ENCODE results near the gene RFLNA.

Gene RFLNA

GRCh38 chr12:124306686-124307555 lies 12.0 kb downstream of the RFLNA start:
- no peaks in the 10 kb centered on the region for H3K27me3 ChIP-seq (ENCODE audit: control insufficient read depth in 1 of 2, insufficient read depth in 2 of 2, low read length in 2 of 2)
- no peak overlapping the region for H3K4me3 ChIP-seq (ENCODE audit: low read depth in 1 of 2, low read length in 2 of 2)
- H3K4me1 ChIP-seq (ENCODE audit: insufficient read depth, low read length), result no peaks in the 10 kb centered on the region
- no peak overlapping the region for H3K27ac ChIP-seq (ENCODE audit: low read depth, low read length)
- H3K36me3 ChIP-seq (ENCODE audit: insufficient read depth, low read length), result no peaks in the 10 kb centered on the region
- H3K9ac ChIP-seq (ENCODE audit: low read length), result no peak overlapping the region
- no peaks in the 10 kb centered on the region for H3K9me3 ChIP-seq (ENCODE audit: low read length)

DNA sequence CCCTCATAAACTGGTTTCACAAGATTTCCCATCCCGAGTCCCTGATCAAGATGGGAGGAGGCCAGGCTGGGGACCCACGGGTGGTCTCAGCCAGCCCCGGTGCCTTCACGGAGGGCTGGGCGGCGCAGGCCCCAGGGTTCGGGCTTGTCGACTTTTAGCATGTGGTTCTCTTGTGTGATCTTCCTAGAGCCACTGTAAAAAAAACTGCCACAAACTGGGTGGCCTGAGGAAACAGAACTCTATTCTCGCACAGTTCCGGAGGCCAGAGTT lies 12.6 kb downstream of the RFLNA start:
- H3K9ac ChIP-seq (ENCODE audit: low read length), result no peak overlapping the region
- no peak overlapping the region for H3K4me3 ChIP-seq (ENCODE audit: low read depth in 1 of 2, low read length in 2 of 2)
- no peaks in the 10 kb centered on the region for H3K9me3 ChIP-seq (ENCODE audit: low read length)
- H3K27ac ChIP-seq (ENCODE audit: low read depth, low read length), result no peak overlapping the region
- H3K36me3 ChIP-seq (ENCODE audit: insufficient read depth, low read length), result no peaks in the 10 kb centered on the region
- no peaks in the 10 kb centered on the region for H3K27me3 ChIP-seq (ENCODE audit: control insufficient read depth in 1 of 2, insufficient read depth in 2 of 2, low read length in 2 of 2)
- H3K4me1 ChIP-seq (ENCODE audit: insufficient read depth, low read length), result no peaks in the 10 kb centered on the region

DNA sequence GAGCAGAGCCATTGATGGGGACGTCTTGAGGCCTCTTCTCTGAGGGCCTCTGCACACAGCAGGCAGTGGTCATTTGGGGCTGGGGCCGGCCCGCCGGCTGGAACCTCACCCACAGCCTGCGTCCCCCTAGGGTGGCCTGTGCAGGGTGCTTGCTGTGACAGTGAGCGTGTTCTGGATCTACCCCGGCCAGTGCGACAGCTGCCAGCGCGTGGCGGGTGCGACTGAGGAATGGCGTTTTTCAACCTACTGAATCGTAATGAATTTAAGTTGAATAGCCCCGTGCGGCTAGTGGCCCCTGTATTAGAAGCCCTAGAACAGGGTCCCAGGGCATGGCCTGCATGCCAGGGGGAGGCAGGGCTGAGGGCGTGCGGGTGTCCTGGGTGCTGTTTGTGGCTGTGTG lies 13.8 kb downstream of the RFLNA start:
- Histone ChIP-seq H3K27ac (ENCODE audit: low read depth, low read length) (no peak overlapping the region), H3K9me3 (ENCODE audit: low read length) (no peaks in the 10 kb centered on the region), H3K9ac (ENCODE audit: low read length) (no peak overlapping the region), H3K4me1 (ENCODE audit: insufficient read depth, low read length) (no peaks in the 10 kb centered on the region), H3K36me3 (ENCODE audit: insufficient read depth, low read length) (no peaks in the 10 kb centered on the region), H3K4me3 (ENCODE audit: low read depth in 1 of 2, low read length in 2 of 2) (no peak overlapping the region), H3K27me3 (ENCODE audit: control insufficient read depth in 1 of 2, insufficient read depth in 2 of 2, low read length in 2 of 2) (no peaks in the 10 kb centered on the region)

DNA sequence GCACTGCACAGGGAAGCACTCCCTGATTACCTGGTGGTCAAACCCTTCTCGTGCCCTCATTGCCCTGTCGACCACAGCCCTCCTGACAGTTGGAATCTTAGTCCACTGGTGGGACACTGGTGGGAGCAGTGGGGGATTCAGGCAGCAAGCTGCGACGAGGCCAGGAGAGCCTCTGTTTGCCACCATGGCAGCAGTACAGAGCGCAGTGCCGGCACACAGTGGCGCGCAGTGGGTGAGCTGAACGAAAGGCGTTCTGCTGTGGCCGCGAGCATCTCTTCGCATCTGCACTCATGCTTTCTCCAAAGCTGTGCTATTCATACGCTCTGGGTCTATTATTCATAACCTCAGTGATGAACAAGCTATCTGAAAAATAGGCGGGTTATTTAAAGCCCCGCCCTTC lies 14.3 kb downstream of the RFLNA start:
- H3K9me3 ChIP-seq (ENCODE audit: low read length), result no peaks in the 10 kb centered on the region
- no peak overlapping the region for H3K4me3 ChIP-seq (ENCODE audit: low read depth in 1 of 2, low read length in 2 of 2)
- H3K36me3 ChIP-seq (ENCODE audit: insufficient read depth, low read length), result no peaks in the 10 kb centered on the region
- H3K27me3 ChIP-seq (ENCODE audit: control insufficient read depth in 1 of 2, insufficient read depth in 2 of 2, low read length in 2 of 2), result no peaks in the 10 kb centered on the region
- no peak overlapping the region for H3K27ac ChIP-seq (ENCODE audit: low read depth, low read length)
- no peaks in the 10 kb centered on the region for H3K4me1 ChIP-seq (ENCODE audit: insufficient read depth, low read length)
- no peak overlapping the region for H3K9ac ChIP-seq (ENCODE audit: low read length)

GRCh38 chr12:124309744-124310143 lies 14.9 kb downstream of the RFLNA start:
- no peaks in the 10 kb centered on the region for H3K4me1 ChIP-seq (ENCODE audit: insufficient read depth, low read length)
- H3K9ac ChIP-seq (ENCODE audit: low read length), result no peak overlapping the region
- no peaks in the 10 kb centered on the region for H3K9me3 ChIP-seq (ENCODE audit: low read length)
- no peaks in the 10 kb centered on the region for H3K36me3 ChIP-seq (ENCODE audit: insufficient read depth, low read length)
- H3K4me3 ChIP-seq (ENCODE audit: low read depth in 1 of 2, low read length in 2 of 2), result no peak overlapping the region
- H3K27ac ChIP-seq (ENCODE audit: low read depth, low read length), result no peak overlapping the region
- no peaks in the 10 kb centered on the region for H3K27me3 ChIP-seq (ENCODE audit: control insufficient read depth in 1 of 2, insufficient read depth in 2 of 2, low read length in 2 of 2)

DNA sequence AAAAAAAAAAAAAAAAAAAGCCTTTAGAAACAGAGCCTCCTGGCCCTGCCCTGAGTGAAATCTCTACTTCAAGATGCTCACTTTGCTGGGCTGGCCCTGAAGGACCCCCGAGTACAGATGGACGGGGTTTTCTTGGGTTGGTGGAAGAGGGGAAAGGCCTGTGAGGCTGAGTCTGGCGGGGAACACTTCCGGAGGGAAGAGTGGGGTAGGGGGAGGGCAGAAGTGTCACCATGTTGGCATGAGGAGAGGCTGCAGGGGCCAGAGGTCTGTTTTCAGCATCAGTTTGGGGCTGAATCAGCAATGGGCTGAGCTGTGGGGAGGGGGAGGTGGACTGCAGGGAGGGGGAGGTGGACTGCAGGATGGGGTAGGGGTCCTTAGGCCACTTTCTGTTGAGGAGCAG lies 15.3 kb downstream of the RFLNA start:
- H3K4me1 ChIP-seq (ENCODE audit: insufficient read depth, low read length), result no peaks in the 10 kb centered on the region
- no peak overlapping the region for H3K4me3 ChIP-seq (ENCODE audit: low read depth in 1 of 2, low read length in 2 of 2)
- H3K27ac ChIP-seq (ENCODE audit: low read depth, low read length), result no peak overlapping the region
- H3K36me3 ChIP-seq (ENCODE audit: insufficient read depth, low read length), result no peaks in the 10 kb centered on the region
- H3K27me3 ChIP-seq (ENCODE audit: control insufficient read depth in 1 of 2, insufficient read depth in 2 of 2, low read length in 2 of 2), result no peaks in the 10 kb centered on the region
- no peaks in the 10 kb centered on the region for H3K9me3 ChIP-seq (ENCODE audit: low read length)
- H3K9ac ChIP-seq (ENCODE audit: low read length), result no peak overlapping the region

- Histone ChIP-seq H3K36me3 (ENCODE audit: insufficient read depth, low read length) (no peaks in the 10 kb centered on the region), H3K9me3 (ENCODE audit: low read length) (no peaks in the 10 kb centered on the region), H3K9ac (ENCODE audit: low read length) (no peak overlapping the region)
Measured at GRCh38 chr12:124310785-124311184, 15.9 kb downstream of the RFLNA start.

DNA sequence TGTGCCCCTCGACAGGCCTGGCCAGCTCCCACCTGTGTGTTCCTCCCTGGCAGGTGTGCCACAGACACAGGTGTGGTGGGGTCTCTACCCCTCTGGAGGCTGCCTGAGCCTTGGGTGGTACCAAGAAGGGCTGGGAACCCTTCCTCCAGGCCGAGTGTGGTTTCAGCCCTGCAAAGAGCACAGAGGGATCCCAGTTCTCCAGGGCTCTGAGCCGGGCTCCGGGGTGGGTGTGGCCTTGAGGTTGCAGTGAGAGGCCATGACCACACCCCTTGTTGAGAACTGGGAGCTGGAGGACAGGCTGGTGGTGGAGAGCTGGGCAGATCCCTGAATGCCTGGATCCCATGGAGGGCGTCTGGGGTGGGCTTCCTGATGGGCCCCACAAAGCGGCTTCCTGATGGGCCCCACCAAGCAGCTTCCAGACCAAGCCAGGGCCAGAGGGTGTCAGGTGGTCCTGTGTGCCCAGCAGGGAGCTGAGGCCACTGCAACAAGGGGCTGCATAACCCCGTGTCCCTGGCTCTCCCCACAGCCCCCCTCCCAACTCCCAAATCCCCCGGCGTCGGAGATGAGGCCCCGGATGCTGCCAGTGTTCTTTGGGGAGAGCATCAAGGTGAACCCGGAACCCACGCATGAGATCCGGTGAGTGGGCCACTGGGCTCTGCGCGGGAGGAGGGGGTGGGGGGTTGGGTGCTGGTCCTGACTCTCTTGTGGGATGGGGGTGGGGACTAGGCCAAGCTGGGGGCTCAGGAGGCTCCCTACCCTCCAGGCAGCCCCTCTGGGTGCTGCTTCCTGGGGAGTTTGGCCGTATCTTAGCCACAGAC lies 16.6 kb downstream of the RFLNA start:
- Histone ChIP-seq H3K4me1 (ENCODE audit: insufficient read depth, low read length) (no peaks in the 10 kb centered on the region), H3K27me3 (ENCODE audit: control insufficient read depth in 1 of 2, insufficient read depth in 2 of 2, low read length in 2 of 2) (no peaks in the 10 kb centered on the region), H3K27ac (ENCODE audit: low read depth, low read length) (no peak overlapping the region), H3K9me3 (ENCODE audit: low read length) (no peaks in the 10 kb centered on the region), H3K36me3 (ENCODE audit: insufficient read depth, low read length) (no peaks in the 10 kb centered on the region), H3K4me3 (ENCODE audit: low read depth in 1 of 2, low read length in 2 of 2) (no peak overlapping the region), H3K9ac (ENCODE audit: low read length) (no peak overlapping the region)

More at GRCh38 chr12:124310785-124311184, 15.9 kb downstream of the RFLNA start:
- H3K4me3 ChIP-seq (ENCODE audit: low read depth in 1 of 2, low read length in 2 of 2), result no peak overlapping the region
- no peak overlapping the region for H3K27ac ChIP-seq (ENCODE audit: low read depth, low read length)
- H3K27me3 ChIP-seq (ENCODE audit: control insufficient read depth in 1 of 2, insufficient read depth in 2 of 2, low read length in 2 of 2), result no peaks in the 10 kb centered on the region
- no peaks in the 10 kb centered on the region for H3K4me1 ChIP-seq (ENCODE audit: insufficient read depth, low read length)

DNA sequence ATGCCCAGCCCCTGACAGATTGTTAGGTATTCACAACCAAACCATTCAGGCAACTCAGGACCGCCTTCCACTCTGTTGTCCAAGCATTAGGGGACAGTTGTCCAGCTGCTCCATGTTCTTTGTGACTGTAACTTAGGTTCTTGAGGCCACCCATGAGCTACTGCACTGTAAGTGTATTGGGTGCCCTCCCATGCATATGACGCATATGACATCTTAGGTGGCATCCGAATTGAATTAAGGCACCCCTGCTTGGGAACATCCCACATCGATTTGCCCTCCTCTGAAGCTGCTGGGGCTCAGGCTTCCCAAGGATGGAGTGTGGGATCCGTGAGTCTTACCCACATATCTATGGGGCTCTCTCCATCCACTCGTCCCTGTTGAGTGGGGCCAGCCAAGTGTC lies 17.7 kb downstream of the RFLNA start:
- Histone ChIP-seq H3K9ac (ENCODE audit: low read length) (no peak overlapping the region), H3K4me1 (ENCODE audit: insufficient read depth, low read length) (no peaks in the 10 kb centered on the region), H3K9me3 (ENCODE audit: low read length) (no peaks in the 10 kb centered on the region), H3K36me3 (ENCODE audit: insufficient read depth, low read length) (no peaks in the 10 kb centered on the region), H3K27ac (ENCODE audit: low read depth, low read length) (no peak overlapping the region), H3K27me3 (ENCODE audit: control insufficient read depth in 1 of 2, insufficient read depth in 2 of 2, low read length in 2 of 2) (no peaks in the 10 kb centered on the region), H3K4me3 (ENCODE audit: low read depth in 1 of 2, low read length in 2 of 2) (no peak overlapping the region)

- H3K27ac ChIP-seq (ENCODE audit: low read depth, low read length), result no peak overlapping the region
- no peaks in the 10 kb centered on the region for H3K36me3 ChIP-seq (ENCODE audit: insufficient read depth, low read length)
- no peak overlapping the region for H3K4me3 ChIP-seq (ENCODE audit: low read depth in 1 of 2, low read length in 2 of 2)
- no peaks in the 10 kb centered on the region for H3K27me3 ChIP-seq (ENCODE audit: control insufficient read depth in 1 of 2, insufficient read depth in 2 of 2, low read length in 2 of 2)
- no peak overlapping the region for H3K9ac ChIP-seq (ENCODE audit: low read length)
- H3K4me1 ChIP-seq (ENCODE audit: insufficient read depth, low read length), result no peaks in the 10 kb centered on the region
- no peaks in the 10 kb centered on the region for H3K9me3 ChIP-seq (ENCODE audit: low read length)
Measured at GRCh38 chr12:124314207-124314606, 19.3 kb downstream of the RFLNA start.

- Histone ChIP-seq H3K9me3 (ENCODE audit: low read length) (no peaks in the 10 kb centered on the region), H3K9ac (ENCODE audit: low read length) (no peak overlapping the region), H3K36me3 (ENCODE audit: insufficient read depth, low read length) (no peaks in the 10 kb centered on the region), H3K27me3 (ENCODE audit: control insufficient read depth in 1 of 2, insufficient read depth in 2 of 2, low read length in 2 of 2) (no peaks in the 10 kb centered on the region), H3K27ac (ENCODE audit: low read depth, low read length) (no peak overlapping the region), H3K4me3 (ENCODE audit: low read depth in 1 of 2, low read length in 2 of 2) (no peak overlapping the region), H3K4me1 (ENCODE audit: insufficient read depth, low read length) (no peaks in the 10 kb centered on the region)
Measured at GRCh38 chr12:124314766-124315165, 19.9 kb downstream of the RFLNA start.
